ENCODE measurements around the gene SYNE2. TPM values are rescaled to one million over a fixed set of nuclear protein-coding genes. Genes with fewer than 3 reads are reported as not detected.

Gene SYNE2
- total RNA-seq, 1 donor: 13.4 TPM

GRCh38 chr14:63910583-63911363 lies 58.0 kb downstream of the SYNE2 start:
- peak; percentile 31 for DNase-seq (ENCODE audit: low read depth)
- H3K4me3 ChIP-seq (ENCODE audit: low read depth, low read length): no peak overlapping the region
- TF ChIP-seq CTCF (IDR thresholded peaks at IDR 0.05; ENCODE audit: insufficient read depth, low read depth, low read length): no peak

- no peak overlapping the region for H3K4me3 ChIP-seq (ENCODE audit: low read depth, low read length)
- TF ChIP-seq CTCF (IDR thresholded peaks at IDR 0.05; ENCODE audit: insufficient read depth, low read depth, low read length): no peak
- no peak for DNase-seq (ENCODE audit: low read depth)
Observed at GRCh38 chr14:63911404-63911803, 58.6 kb downstream of the SYNE2 start.

GRCh38 chr14:63912286-63912685 lies 59.5 kb downstream of the SYNE2 start:
- no peak for DNase-seq (ENCODE audit: low read depth)
- no peak for TF ChIP-seq CTCF (IDR thresholded peaks at IDR 0.05; ENCODE audit: insufficient read depth, low read depth, low read length)
- H3K4me3 ChIP-seq (ENCODE audit: low read depth, low read length): no peak overlapping the region

- TF ChIP-seq CTCF (IDR thresholded peaks at IDR 0.05; ENCODE audit: insufficient read depth, low read depth, low read length): no peak
Observed at GRCh38 chr14:63918411-63918810, 65.6 kb downstream of the SYNE2 start.

GRCh38 chr14:63922696-63923421 lies 70.1 kb downstream of the SYNE2 start:
- peak; percentile 83 for DNase-seq (ENCODE audit: low read depth)
- TF ChIP-seq CTCF (IDR thresholded peaks at IDR 0.05; ENCODE audit: insufficient read depth, low read depth, low read length): no peak
- H3K4me3 ChIP-seq (ENCODE audit: low read depth, low read length): no peak overlapping the region

More at GRCh38 chr14:63918411-63918810, 65.6 kb downstream of the SYNE2 start:
- DNase-seq (ENCODE audit: low read depth): no peak
- H3K4me3 ChIP-seq (ENCODE audit: low read depth, low read length): no peak overlapping the region

- no peak overlapping the region for H3K4me3 ChIP-seq (ENCODE audit: low read depth, low read length)
- TF ChIP-seq CTCF (IDR thresholded peaks at IDR 0.05; ENCODE audit: insufficient read depth, low read depth, low read length): no peak
- no peak for DNase-seq (ENCODE audit: low read depth)
Observed at GRCh38 chr14:63923422-63923752, 70.6 kb downstream of the SYNE2 start.
